H1 (cell line): ENCODE results near the gene IFRD1. TPM values are rescaled to one million over a fixed set of nuclear protein-coding genes. Genes with fewer than 3 reads are reported as not detected.
A peak's percentile ranks its signal among the peaks of the same experiment; 100 is the strongest.

Experiments
- ATF2 ChIP-seq: IDR thresholded peaks from 2 replicates; pipeline ENCODE4 v1.6.1; 2012; ENCODE audit warnings: low read length, inconsistent platforms
- BACH1 ChIP-seq: IDR thresholded peaks from 2 replicates; pipeline ENCODE4 v1.6.1; 2012; ENCODE audit warnings: low read length, improper control_type of control experiment
- BCL11A ChIP-seq, 2 experiments: IDR thresholded peaks; one replicate each; pipeline ENCODE4 v1.6.1; 2011; ENCODE audit warnings: low read depth in 2 of 2, low read length in 2 of 2, mild to moderate bottlenecking in 2 of 2
- BRCA1 ChIP-seq: IDR thresholded peaks from 2 replicates; pipeline ENCODE4 v1.6.1; 2012; ENCODE audit warnings: low read depth, low read length, improper control_type of control experiment
- CBX8 ChIP-seq: fragments of 300-800, 300-1000 bp; sonication (generic); IDR thresholded peaks from 2 replicates; pipeline ENCODE4 v1.7.1; 2016; ENCODE audit warnings: low read depth, low read length, borderline replicate concordance
- CEBPB ChIP-seq: IDR thresholded peaks from 2 replicates; pipeline ENCODE4 v1.6.1; 2012; ENCODE audit warnings: low read depth, low read length
- CHD2 ChIP-seq: IDR thresholded peaks from 2 replicates; pipeline ENCODE4 v1.6.1; 2012; ENCODE audit warnings: low read length, improper control_type of control experiment
- CTBP2 ChIP-seq: IDR thresholded peaks from 2 replicates; pipeline ENCODE4 v1.7.0; 2011; ENCODE audit warnings: borderline replicate concordance, mild to moderate bottlenecking, moderate library complexity, mixed read lengths, low read length; ENCODE audit not compliant: insufficient read depth, insufficient read length
- E2F6 ChIP-seq: IDR thresholded peaks from 2 replicates; pipeline ENCODE4 v1.6.1; 2012; ENCODE audit warnings: inconsistent platforms
- EZH2 ChIP-seq: fragments of 200-600 bp; sonication (generic); IDR thresholded peaks from 2 replicates; pipeline ENCODE4 v1.7.1; 2012; ENCODE audit warnings: low read depth, mild to moderate bottlenecking, moderate library complexity, low read length, inconsistent platforms; ENCODE audit not compliant: severe bottlenecking
- GTF2F1 ChIP-seq: IDR thresholded peaks from 2 replicates; pipeline ENCODE4 v1.6.1; 2012; ENCODE audit warnings: low read depth, low read length, improper control_type of control experiment, borderline replicate concordance
- JUN ChIP-seq: IDR thresholded peaks from 2 replicates; pipeline ENCODE4 v1.6.1; 2011; ENCODE audit warnings: low read depth, mild to moderate bottlenecking, improper control_type of control experiment, low read length
- KDM1A ChIP-seq: fragments of 200-600, 300-600 bp; sonication (generic); IDR thresholded peaks from 2 replicates; pipeline ENCODE4 v1.7.1; 2016; ENCODE audit warnings: mild to moderate bottlenecking, low read length, borderline replicate concordance
- NANOG ChIP-seq: IDR thresholded peaks from 2 replicates; pipeline ENCODE4 v1.6.1; 2011; ENCODE audit warnings: low read length, low read depth, mild to moderate bottlenecking, inconsistent platforms; ENCODE audit not compliant: insufficient read depth, poor library complexity, severe bottlenecking
- RAD21 ChIP-seq, 2 experiments: IDR thresholded peaks in 1 of 2; conservative IDR thresholded peaks in 1 of 2; 2 replicates each; pipeline ENCODE4 v1.6.1; 2011; ENCODE audit warnings: low read depth in 2 of 2, low read length in 2 of 2, improper control_type of control experiment in 1 of 2, inconsistent platforms in 1 of 2, mild to moderate bottlenecking in 1 of 2, moderate library complexity in 1 of 2
- RBBP5 ChIP-seq: IDR thresholded peaks from 2 replicates; pipeline ENCODE4 v1.7.1; 2012; ENCODE audit warnings: low read depth, mild to moderate bottlenecking, inconsistent platforms, low read length, moderate library complexity, borderline replicate concordance
- RFX5 ChIP-seq: IDR thresholded peaks from 2 replicates; pipeline ENCODE4 v1.6.1; 2011; ENCODE audit warnings: low read depth, low read length, improper control_type of control experiment, borderline replicate concordance
- SP2 ChIP-seq: IDR thresholded peaks from 2 replicates; pipeline ENCODE4 v1.6.1; 2012; ENCODE audit warnings: mild to moderate bottlenecking, low read length, inconsistent platforms
- SRF ChIP-seq: IDR thresholded peaks from 2 replicates; pipeline ENCODE4 v1.6.1; 2011; ENCODE audit warnings: mild to moderate bottlenecking, low read depth, low read length, moderate library complexity
- TBP ChIP-seq: IDR thresholded peaks from 2 replicates; pipeline ENCODE4 v1.6.1; 2011; ENCODE audit warnings: low read depth, low read length, improper control_type of control experiment
- TCF12 ChIP-seq: IDR thresholded peaks from 2 replicates; pipeline ENCODE4 v1.6.1; 2011; ENCODE audit warnings: low read depth, mild to moderate bottlenecking, low read length
- polyA plus RNA-seq, 7 experiments: library from polyadenylated mRNA; depleted of rRNA in 3 of 7; stranded (reverse) in 5 of 7; unstranded in 2 of 7; fragments of >200 nt in 5 of 7; fragments of 200-250 nt in 2 of 7; gene quantifications; 1 replicate in 5 of 7; 2 replicates in 1 of 7; 4 replicates in 1 of 7; pipeline versions ENCODE4 v1.2.1 to v1.2.3, GENCODE V29; 2011 to 2013; ENCODE audit warnings: missing spikeins in 2 of 7, mixed read lengths in 2 of 7
- total RNA-seq: library from RNA; stranded (reverse); fragmentation: NEBNext Ultra II Directional; extraction: Animal tissue kit (Norgen Biotek cat#: 25700); gene quantifications from 2 replicates; pipeline ENCODE4 v1.2.1, GENCODE V29; 2021

The IFRD1 gene
- total and polyA plus RNA-seq, 2 of the 8 experiments (the other 6 are each of a cell fraction or from before 2014, with no cell fraction given), result 23.0 to 50.4 TPM

GRCh38 chr7:112450807-112451761, 824 bp downstream of the IFRD1 start (continued):
- TF ChIP-seq BCL11A (IDR thresholded peaks at IDR 0.05; ENCODE audit: low read depth in 2 of 2, low read length in 2 of 2) (no peak), CEBPB (peak; percentile 70), CBX8 (no peak), SRF (no peak), JUN (no peak), RBBP5 (peak; percentile 78), RAD21 (IDR thresholded peaks at IDR 0.05 in 1 of 2, conservative IDR thresholded peaks at IDR 0.05 in 1 of 2; ENCODE audit: low read depth in 2 of 2, low read length in 2 of 2) (no peak), GTF2F1 (peak; percentile 43; the same call in 1 of the 2 replicates), SP2 (no peak), NANOG (no peak), ATF2 (peak; percentile 8; the same call in 1 of the 2 replicates), EZH2 (no peak), KDM1A (no peak), TCF12 (no peak), BACH1 (peak; percentile 80), CTBP2 (no peak), CHD2 (peak; percentile 98), TBP (peak; percentile 68; the same call in 1 of the 2 replicates), E2F6 (no peak), BRCA1 (peak; percentile 88), RFX5 (no peak)
